ENCODE results near the gene CFAP61. TPM values are rescaled to one million over a fixed set of nuclear protein-coding genes. Genes with fewer than 3 reads are reported as not detected.

The CFAP61 gene
- total RNA-seq, 2 donors from 2014 or later = 0.27 TPM; not detected in 1

GRCh38 chr20:20143165-20143564 lies 90.8 kb downstream of the CFAP61 start:
- Histone ChIP-seq H3K4me1 (ENCODE audit: control insufficient read depth in 1 of 2, low read depth in 2 of 2) (peaks cover 0 to 4% of the 10 kb centered on the region in 2 donors), H3K9me3 (no peaks in the 10 kb centered on the region), H3K27me3 (replicated peaks; ENCODE audit: insufficient read depth) (no peaks in the 10 kb centered on the region), H3K4me3 (no peak overlapping the region), H3K36me3 (no peaks in the 10 kb centered on the region), H3K27ac (no peak overlapping the region)
- no peak for ATAC-seq (ENCODE audit: insufficient number of reproducible peaks, low FRiP score, low read depth)
- no peak for TF ChIP-seq CTCF (IDR thresholded peaks at IDR 0.05)
- no peak for DNase-seq (ENCODE audit: low spot score)

- H3K27me3 ChIP-seq (replicated peaks; ENCODE audit: insufficient read depth) = no peaks in the 10 kb centered on the region
- H3K9me3 ChIP-seq = no peaks in the 10 kb centered on the region
- H3K27ac ChIP-seq = no peak overlapping the region
- no peaks in the 10 kb centered on the region for H3K36me3 ChIP-seq
- no peak overlapping the region for H3K4me3 ChIP-seq
- DNase-seq (ENCODE audit: low spot score) = no peak
- no peaks in the 10 kb centered on the region for H3K4me1 ChIP-seq (ENCODE audit: control insufficient read depth in 1 of 2, low read depth in 2 of 2)
- no peak for TF ChIP-seq CTCF (IDR thresholded peaks at IDR 0.05)
- no peak for ATAC-seq (ENCODE audit: insufficient number of reproducible peaks, low FRiP score, low read depth)
Observed at GRCh38 chr20:20143646-20144045, 91.3 kb downstream of the CFAP61 start.

DNA sequence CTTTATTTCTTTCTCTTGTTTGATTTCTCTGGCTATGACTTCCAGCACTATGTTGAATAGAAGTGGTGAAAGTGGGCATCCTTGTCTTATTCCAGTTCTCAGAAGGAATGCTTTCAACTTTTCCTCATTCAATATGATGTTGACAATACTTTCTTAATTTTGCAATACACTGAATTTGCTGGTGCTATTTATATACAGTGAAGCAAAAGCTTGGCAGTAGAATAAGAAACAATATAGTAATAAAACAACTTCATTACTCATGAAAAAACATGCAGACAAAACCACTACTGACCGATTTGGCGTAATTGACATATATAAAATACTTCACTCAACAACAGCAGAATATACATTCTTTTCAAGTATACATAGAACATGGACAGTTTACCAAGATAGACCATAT lies 96.4 kb downstream of the CFAP61 start:
- H3K27ac ChIP-seq = no peak overlapping the region
- H3K27me3 ChIP-seq (replicated peaks; ENCODE audit: insufficient read depth) = no peaks in the 10 kb centered on the region
- DNase-seq (ENCODE audit: low spot score) (no peak), ATAC-seq (ENCODE audit: insufficient number of reproducible peaks, low FRiP score, low read depth) (no peak)
- no peak for TF ChIP-seq CTCF (IDR thresholded peaks at IDR 0.05)
- H3K4me1 ChIP-seq (ENCODE audit: control insufficient read depth in 1 of 2, low read depth in 2 of 2) = no peaks in the 10 kb centered on the region
- peaks cover 3% of the 10 kb centered on the region for H3K9me3 ChIP-seq
- H3K4me3 ChIP-seq = no peak overlapping the region
- H3K36me3 ChIP-seq = no peaks in the 10 kb centered on the region

GRCh38 chr20:20150241-20150640 lies 97.9 kb downstream of the CFAP61 start:
- H3K27me3 ChIP-seq (replicated peaks; ENCODE audit: insufficient read depth) = no peaks in the 10 kb centered on the region
- no peak for ATAC-seq (ENCODE audit: insufficient number of reproducible peaks, low FRiP score, low read depth)
- no peak for DNase-seq (ENCODE audit: low spot score)
- H3K9me3 ChIP-seq = peaks cover 3% of the 10 kb centered on the region
- no peak overlapping the region for H3K4me3 ChIP-seq
- no peak for TF ChIP-seq CTCF (IDR thresholded peaks at IDR 0.05)
- H3K4me1 ChIP-seq (ENCODE audit: control insufficient read depth in 1 of 2, low read depth in 2 of 2) = no peaks in the 10 kb centered on the region
- no peaks in the 10 kb centered on the region for H3K36me3 ChIP-seq
- H3K27ac ChIP-seq = no peak overlapping the region

- Histone ChIP-seq H3K4me3 (no peak overlapping the region), H3K27me3 (replicated peaks; ENCODE audit: insufficient read depth) (no peaks in the 10 kb centered on the region), H3K36me3 (no peaks in the 10 kb centered on the region), H3K9me3 (no peaks in the 10 kb centered on the region), H3K4me1 (ENCODE audit: control insufficient read depth in 1 of 2, low read depth in 2 of 2) (no peaks in the 10 kb centered on the region), H3K27ac (no peak overlapping the region)
- ATAC-seq (ENCODE audit: insufficient number of reproducible peaks, low FRiP score, low read depth) (no peak), DNase-seq (ENCODE audit: low spot score) (no peak)
- TF ChIP-seq CTCF (IDR thresholded peaks at IDR 0.05) = no peak
Observed at GRCh38 chr20:20160520-20160919, 108.2 kb downstream of the CFAP61 start.
